SK-N-SH (cell line): ENCODE results near the gene TCHP. TPM values are rescaled to one million over a fixed set of nuclear protein-coding genes. Genes with fewer than 3 reads are reported as not detected.

Source experiments
- CTCF ChIA-PET: fragments of 300-600, 350-600 bp; formaldehyde crosslinking; extraction: SDS; loops from one replicate; lab custom pipeline; 2021; lab: Yijun Ruan, JAX
- POLR2A ChIA-PET: fragments of 350-600 bp; sonication (Branson Sonifier 250); formaldehyde crosslinking; extraction: SDS; loops from one replicate; lab custom pipeline; 2020; ENCODE audit warnings: antibody characterized with exemption, inconsistent platforms; lab: Yijun Ruan, JAX
- DNase-seq: peaks from one replicate; pipeline ENCODE4 v3.0.0; 2012
- H2AFZ ChIP-seq: fragments of 200-600 bp; sonication (generic); 2 replicates; pipeline ENCODE4 v1.8.1; 2016; ENCODE audit warnings: antibody characterized with exemption, mild to moderate bottlenecking, low read depth
- H3F3A ChIP-seq: fragments of 200-600 bp; sonication (generic); replicated peaks from 2 replicates; pipeline ENCODE3; 2016; ENCODE audit warnings: antibody characterized with exemption, mild to moderate bottlenecking; ENCODE audit not compliant: insufficient read depth
- H3K27ac ChIP-seq, 2 experiments: fragments of 200-500 bp in 1 of 2; fragments of 200-600 bp in 1 of 2; sonication (Bioruptor generic) in 1 of 2; sonication (generic), shearing (Covaris generic) in 1 of 2; 2 replicates each; pipeline versions ENCODE4 v1.5.1 to v1.6.1; 2014 to 2016; ENCODE audit warnings: low read depth in 2 of 2, inconsistent platforms in 1 of 2, low read length in 1 of 2, mild to moderate bottlenecking in 1 of 2, mixed read lengths in 1 of 2
- H3K27me3 ChIP-seq: fragments of 200-600 bp; sonication (generic), shearing (Covaris generic); 2 replicates; pipeline ENCODE4 v1.6.1; 2016; ENCODE audit warnings: mixed run types; ENCODE audit not compliant: insufficient read depth
- H3K36me3 ChIP-seq, 2 experiments: fragments of 200-500 bp in 1 of 2; fragments of 200-600 bp in 1 of 2; sonication (Bioruptor generic) in 1 of 2; sonication (generic) in 1 of 2; replicated peaks in 1 of 2; 2 replicates each; pipeline versions ENCODE3 to v1.5.1; 2014 to 2016; ENCODE audit warnings: low read length in 1 of 2, mild to moderate bottlenecking in 1 of 2; ENCODE audit not compliant: insufficient read depth in 2 of 2, control insufficient read depth in 1 of 2
- H3K4me1 ChIP-seq, 2 experiments: fragments of 200-500 bp in 1 of 2; fragments of 200-600 bp in 1 of 2; sonication (Bioruptor generic) in 1 of 2; sonication (generic), shearing (Covaris generic) in 1 of 2; 2 replicates each; pipeline versions ENCODE4 v1.5.1 to v1.6.1; 2014 to 2016; ENCODE audit warnings: low read depth in 1 of 2, low read length in 1 of 2, mixed run types in 1 of 2; ENCODE audit not compliant: insufficient read depth in 2 of 2, control insufficient read depth in 1 of 2
- H3K4me2 ChIP-seq: fragments of 200-600 bp; sonication (generic), shearing (Covaris generic); 2 replicates; pipeline ENCODE4 v1.6.1; 2017; ENCODE audit warnings: mixed run types
- H3K4me3 ChIP-seq, 2 experiments: fragments of 200-500 bp in 1 of 2; fragments of 200-600 bp in 1 of 2; sonication (Bioruptor generic) in 1 of 2; sonication (generic), shearing (Covaris generic) in 1 of 2; 2 replicates each; pipeline versions ENCODE4 v1.5.1 to v1.8.1; 2014 to 2016; ENCODE audit warnings: low read depth in 2 of 2, inconsistent platforms in 1 of 2, low read length in 1 of 2, mild to moderate bottlenecking in 1 of 2, mixed read lengths in 1 of 2, moderate library complexity in 1 of 2
- H3K79me2 ChIP-seq: fragments of 200-600 bp; sonication (generic); 2 replicates; pipeline ENCODE4 v1.8.1; 2017; ENCODE audit warnings: mild to moderate bottlenecking; ENCODE audit not compliant: insufficient read depth
- H3K9ac ChIP-seq: fragments of 200-600 bp; sonication (generic); 2 replicates; pipeline ENCODE4 v1.6.1; 2017; ENCODE audit warnings: mixed run types
- H3K9me2 ChIP-seq: fragments of 200-600 bp; sonication (generic); 2 replicates; pipeline ENCODE4 v1.6.1; 2017; ENCODE audit warnings: mixed run types
- H3K9me3 ChIP-seq: fragments of 200-600 bp; sonication (generic); 2 replicates; pipeline ENCODE4 v1.6.1; 2017; ENCODE audit warnings: mixed run types, mild to moderate bottlenecking, moderate library complexity
- H4K20me1 ChIP-seq: fragments of 200-600 bp; sonication (generic); 2 replicates; pipeline ENCODE4 v1.6.1; 2017; ENCODE audit warnings: mild to moderate bottlenecking, mixed run types; ENCODE audit not compliant: insufficient read depth
- ELF1 ChIP-seq: IDR thresholded peaks from 2 replicates; pipeline ENCODE4 v1.4.0; 2012
- FOSL2 ChIP-seq: IDR thresholded peaks from 2 replicates; pipeline ENCODE4 v1.4.0; 2012; ENCODE audit warnings: low read depth, mild to moderate bottlenecking, moderate library complexity, borderline replicate concordance
- FOXJ3 ChIP-seq: sonication (generic); formaldehyde crosslinking; IDR thresholded peaks from 2 replicates; pipeline ENCODE4 v1.5.1; 2020; ENCODE audit warnings: mild to moderate bottlenecking, missing genetic modification reagents
- FOXM1 ChIP-seq: IDR thresholded peaks from 2 replicates; pipeline ENCODE4 v1.4.0; 2012; ENCODE audit warnings: low read depth, mild to moderate bottlenecking
- GATA2 ChIP-seq: sonication (generic); formaldehyde crosslinking; IDR thresholded peaks from 2 replicates; pipeline ENCODE4 v1.5.0; 2020; ENCODE audit warnings: mild to moderate bottlenecking, missing genetic modification reagents
- RFX5 ChIP-seq: IDR thresholded peaks from 2 replicates; pipeline ENCODE4 v1.6.1; 2012; ENCODE audit warnings: mild to moderate bottlenecking, improper control_type of control experiment, low read length
- SIN3A ChIP-seq: IDR thresholded peaks from 2 replicates; pipeline ENCODE4 v1.6.1; 2012; ENCODE audit warnings: low read depth, mild to moderate bottlenecking, low read length, moderate library complexity, borderline replicate concordance
- YY1 ChIP-seq: IDR thresholded peaks from 2 replicates; pipeline ENCODE4 v1.4.0; 2012; ENCODE audit warnings: low read depth, mild to moderate bottlenecking
- WGBS: methylation state at CpG from one replicate; pipeline ENCODE4 v1.1.6; 2017; ENCODE audit warnings: low lambda C conversion rate; 5-methylcytosine and 5-hydroxymethylcytosine counted together
- polyA plus RNA-seq, 3 experiments: library from polyadenylated mRNA; depleted of rRNA; stranded (reverse); fragments of >200 nt; gene quantifications; 2 replicates each; pipeline ENCODE4 v1.2.3, GENCODE V29; 2012
- TF ChIP-seq, protein P1 (sequence below): IDR thresholded peaks from 2 replicates; pipeline ENCODE4 v1.6.1; 2012; ENCODE audit warnings: mild to moderate bottlenecking, low read depth, low read length, moderate library complexity
- TF ChIP-seq, protein P2 (sequence below): IDR thresholded peaks from 2 replicates; pipeline ENCODE4; 2012

The TCHP gene
- polyA plus RNA-seq, 1 of the 3 experiments (the other 2 are of a cell fraction), result 37.3 TPM

DNA sequence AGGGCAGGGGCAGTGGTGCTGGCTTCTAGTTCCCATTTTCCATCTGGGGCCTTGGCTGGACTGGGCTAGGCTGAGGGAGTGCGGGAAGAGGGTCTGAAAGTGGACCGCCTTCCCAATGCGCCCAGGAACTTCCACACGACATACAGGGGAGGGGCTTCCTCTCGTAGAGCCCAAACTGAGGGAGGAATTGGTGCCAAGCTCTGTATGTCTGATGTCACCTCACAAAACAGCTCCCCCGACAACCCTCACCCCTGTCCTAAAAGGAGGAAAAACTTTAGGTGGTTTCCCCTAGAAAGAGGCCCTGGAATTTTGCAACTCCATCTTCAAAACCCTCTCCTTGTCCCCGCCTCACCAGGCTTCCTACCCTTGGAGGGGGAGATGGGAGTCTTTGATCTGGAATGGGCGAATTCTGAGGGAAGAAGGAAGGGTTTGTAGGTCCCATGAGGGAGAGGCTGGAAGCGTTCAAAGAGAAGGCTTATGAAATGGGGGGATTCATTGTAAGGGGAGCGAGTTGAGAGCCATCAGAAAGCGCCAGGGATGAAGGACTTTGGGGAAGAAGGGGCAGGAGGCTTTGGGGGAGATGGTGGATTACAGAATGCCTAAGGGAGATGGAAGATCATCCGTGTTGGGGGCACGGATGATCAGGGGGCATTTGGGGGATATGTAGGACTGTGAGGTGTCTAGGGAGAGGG is 20.6 kb upstream of the TCHP start:
- H3K27ac ChIP-seq, result peak overlapping the region in 1 of 2 experiments; percentile 75; a peak in 1 of 4 replicates
- ChIA-PET CTCF (interaction anchor here (0.7 to 3.9 kb wide), 6 partner anchors 27 to 451 kb away, joined by 3 to 26 read pairs (median 4); no protein-coding TSS in a partner anchor), POLR2A (no interaction called here)
- peak overlapping the region; percentile 92 for H3K4me2 ChIP-seq
- 39% methylated on average over 13 of the region's 13 CpGs for WGBS
- no peaks in the 10 kb centered on the region for H3K27me3 ChIP-seq
- H3K36me3 ChIP-seq, result no peaks in the 10 kb centered on the region
- peaks cover 0 to 19% of the 10 kb centered on the region in 2 experiments; a peak in 1 of 4 replicates for H3K4me1 ChIP-seq
- no peaks in the 10 kb centered on the region for H3F3A ChIP-seq
- H3K9me2 ChIP-seq, result no peaks in the 10 kb centered on the region
- H3K9ac ChIP-seq, result peak overlapping the region; percentile 70
- H3K4me3 ChIP-seq, result peak overlapping the region; percentile 79 to 82
- no peaks in the 10 kb centered on the region; the same call in 1 of the 2 replicates for H4K20me1 ChIP-seq
- DNase-seq, result peak; percentile 42
- peaks cover 51% of the 10 kb centered on the region for H3K79me2 ChIP-seq
- H2AFZ ChIP-seq, result peak overlapping the region; percentile 85
- no peaks in the 10 kb centered on the region for H3K9me3 ChIP-seq
- TF ChIP-seq GATA2 (CRISPR knock-in tag) (no peak), SIN3A (no peak), RFX5 (no peak), YY1 (no peak), FOSL2 (no peak), FOXM1 (no peak), FOXJ3 (CRISPR knock-in tag) (no peak), ELF1 (no peak)
- TF ChIP-seq, protein P1, sequence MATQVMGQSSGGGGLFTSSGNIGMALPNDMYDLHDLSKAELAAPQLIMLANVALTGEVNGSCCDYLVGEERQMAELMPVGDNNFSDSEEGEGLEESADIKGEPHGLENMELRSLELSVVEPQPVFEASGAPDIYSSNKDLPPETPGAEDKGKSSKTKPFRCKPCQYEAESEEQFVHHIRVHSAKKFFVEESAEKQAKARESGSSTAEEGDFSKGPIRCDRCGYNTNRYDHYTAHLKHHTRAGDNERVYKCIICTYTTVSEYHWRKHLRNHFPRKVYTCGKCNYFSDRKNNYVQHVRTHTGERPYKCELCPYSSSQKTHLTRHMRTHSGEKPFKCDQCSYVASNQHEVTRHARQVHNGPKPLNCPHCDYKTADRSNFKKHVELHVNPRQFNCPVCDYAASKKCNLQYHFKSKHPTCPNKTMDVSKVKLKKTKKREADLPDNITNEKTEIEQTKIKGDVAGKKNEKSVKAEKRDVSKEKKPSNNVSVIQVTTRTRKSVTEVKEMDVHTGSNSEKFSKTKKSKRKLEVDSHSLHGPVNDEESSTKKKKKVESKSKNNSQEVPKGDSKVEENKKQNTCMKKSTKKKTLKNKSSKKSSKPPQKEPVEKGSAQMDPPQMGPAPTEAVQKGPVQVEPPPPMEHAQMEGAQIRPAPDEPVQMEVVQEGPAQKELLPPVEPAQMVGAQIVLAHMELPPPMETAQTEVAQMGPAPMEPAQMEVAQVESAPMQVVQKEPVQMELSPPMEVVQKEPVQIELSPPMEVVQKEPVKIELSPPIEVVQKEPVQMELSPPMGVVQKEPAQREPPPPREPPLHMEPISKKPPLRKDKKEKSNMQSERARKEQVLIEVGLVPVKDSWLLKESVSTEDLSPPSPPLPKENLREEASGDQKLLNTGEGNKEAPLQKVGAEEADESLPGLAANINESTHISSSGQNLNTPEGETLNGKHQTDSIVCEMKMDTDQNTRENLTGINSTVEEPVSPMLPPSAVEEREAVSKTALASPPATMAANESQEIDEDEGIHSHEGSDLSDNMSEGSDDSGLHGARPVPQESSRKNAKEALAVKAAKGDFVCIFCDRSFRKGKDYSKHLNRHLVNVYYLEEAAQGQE, result no peak
- TF ChIP-seq, protein P2, sequence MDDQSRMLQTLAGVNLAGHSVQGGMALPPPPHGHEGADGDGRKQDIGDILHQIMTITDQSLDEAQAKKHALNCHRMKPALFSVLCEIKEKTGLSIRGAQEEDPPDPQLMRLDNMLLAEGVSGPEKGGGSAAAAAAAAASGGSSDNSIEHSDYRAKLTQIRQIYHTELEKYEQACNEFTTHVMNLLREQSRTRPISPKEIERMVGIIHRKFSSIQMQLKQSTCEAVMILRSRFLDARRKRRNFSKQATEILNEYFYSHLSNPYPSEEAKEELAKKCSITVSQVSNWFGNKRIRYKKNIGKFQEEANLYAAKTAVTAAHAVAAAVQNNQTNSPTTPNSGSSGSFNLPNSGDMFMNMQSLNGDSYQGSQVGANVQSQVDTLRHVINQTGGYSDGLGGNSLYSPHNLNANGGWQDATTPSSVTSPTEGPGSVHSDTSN, result no peak
